Spleen (tissue), 11 donors: Measurements from ENCODE around the gene OR2T35. TPM values are rescaled to one million over a fixed set of nuclear protein-coding genes. Genes with fewer than 3 reads are reported as not detected.

Experiments
- DNase-seq: peaks from one replicate; pipeline ENCODE4 v3.0.0-alpha.2; 2020
- H3K27ac ChIP-seq, 8 donors: fragments of 200-600 bp; sonication (generic) in 7 of 8; 1 replicate in 4 of 8; 2 replicates in 4 of 8; pipeline versions ENCODE4 v1.5.0 to v1.8.0; 2016 to 2021; ENCODE audit warnings: inconsistent platforms in 4 of 8, mild to moderate bottlenecking in 4 of 8, moderate library complexity in 1 of 8
- H3K27me3 ChIP-seq, 7 donors: fragments of 200-600 bp; sonication (generic) in 6 of 7; replicated peaks in 1 of 7; 1 replicate in 4 of 7; 2 replicates in 3 of 7; pipeline versions ENCODE4 v1.5.0 to v1.8.0; 2016 to 2021; ENCODE audit warnings: inconsistent platforms in 3 of 7, mild to moderate bottlenecking in 1 of 7
- H3K36me3 ChIP-seq, 6 donors: fragments of 200-600 bp; sonication (generic) in 5 of 6; 1 replicate in 4 of 6; 2 replicates in 2 of 6; pipeline versions ENCODE4 v1.5.0 to v1.8.0; 2016 to 2021; ENCODE audit warnings: inconsistent platforms in 2 of 6
- H3K4me1 ChIP-seq, 6 donors: fragments of 200-600 bp; sonication (generic) in 5 of 6; 1 replicate in 3 of 6; 2 replicates in 3 of 6; pipeline versions ENCODE4 v1.5.0 to v1.8.0; 2016 to 2021; ENCODE audit warnings: inconsistent platforms in 3 of 6
- H3K4me3 ChIP-seq, 8 donors: fragments of 200-600 bp; sonication (generic) in 7 of 8; 1 replicate in 4 of 8; 2 replicates in 4 of 8; pipeline versions ENCODE4 v1.5.0 to v1.8.0; 2016 to 2021; ENCODE audit warnings: inconsistent platforms in 4 of 8, mild to moderate bottlenecking in 4 of 8, moderate library complexity in 2 of 8
- H3K9me3 ChIP-seq, 8 donors: fragments of 200-600 bp; sonication (generic) in 7 of 8; 1 replicate in 4 of 8; 2 replicates in 4 of 8; pipeline versions ENCODE4 v1.5.0 to v1.8.0; 2016 to 2021; ENCODE audit warnings: inconsistent platforms in 4 of 8
- CTCF ChIP-seq, 11 experiments: fragments of 200-600 bp in 7 of 11; fragments of 450-650 bp in 4 of 11; sonication (generic) in 4 of 11; IDR thresholded peaks in 8 of 11; conservative IDR thresholded peaks in 3 of 11; 1 replicate in 7 of 11; 2 replicates in 4 of 11; pipeline versions ENCODE4 v1.4.0 to v1.8.0; 2016 to 2021; ENCODE audit warnings: antibody characterized with exemption in 11 of 11, inconsistent platforms in 4 of 11, mild to moderate bottlenecking in 1 of 11
- POLR2A ChIP-seq, 3 donors: fragments of 450-650 bp; IDR thresholded peaks; one replicate each; pipeline ENCODE4 v1.5.1; 2017; ENCODE audit warnings: antibody characterized with exemption in 3 of 3, mild to moderate bottlenecking in 1 of 3
- POLR2AphosphoS5 ChIP-seq, 3 donors: sonication (generic); formaldehyde crosslinking; IDR thresholded peaks; one replicate each; pipeline ENCODE4 v1.5.1; 2017; ENCODE audit warnings: antibody characterized with exemption in 3 of 3
- WGBS, 5 donors: extraction: QIAGEN DNeasy Blood & Tissue Kit in 3 of 5; methylation state at CpG; one replicate each; pipeline versions ENCODE4 v1.1.5 to v1.1.7; 2013 to 2018; 5-methylcytosine and 5-hydroxymethylcytosine counted together
- intact Hi-C: fragments of 100-400 bp; cut with DNase I; formaldehyde crosslinking; loops from one replicate; pipeline ENCODE4 v1.15.0; 2023; ENCODE audit warnings: low total_unique reads
- polyA plus RNA-seq, 3 donors: library from polyadenylated mRNA; stranded (reverse); fragments of 200-250 nt; gene quantifications; one replicate each; pipeline ENCODE4 v1.2.1, GENCODE V29; 2013
- total RNA-seq, 7 donors: library from RNA; depleted of rRNA in 3 of 7; stranded (reverse); fragments of >200 nt in 3 of 7; fragmentation: NEBNext Ultra II Directional in 4 of 7; extraction: Animal tissue kit (Norgen Biotek cat#: 25700) in 4 of 7; gene quantifications; one replicate each; pipeline versions ENCODE4 v1.1.0 to v1.2.1, GENCODE V29; 2016 to 2021
- donor health status: healthy with polysubstance abuse.
- donor health status: DM: no; HTN: no; CAD: no; lungs with moderate emphysema.
- donor health status: DM: no; HTN: no; CAD: no.
- donor health status: Bipolar disorder and iron deficiency.
- donor health status: healthy.
- donor health status: DM: no; HTN: no; CAD: no.
- donor health status: DM: yes; HTN: yes; CAD: no.

The OR2T35 gene
- total and polyA plus RNA-seq, 10 donors, result 0.19 to 0.68 (median 0.34) TPM; not detected in 5

GRCh38 chr1:248596615-248597014 lies 48.5 kb downstream of the OR2T35 start:
- no peak for TF ChIP-seq POLR2A (IDR thresholded peaks at IDR 0.05)
- no peak for TF ChIP-seq CTCF (IDR thresholded peaks at IDR 0.05 in 8 of 11, conservative IDR thresholded peaks at IDR 0.05 in 3 of 11)
- no peak for TF ChIP-seq POLR2AphosphoS5 (IDR thresholded peaks at IDR 0.05)
- no peak for DNase-seq
- Histone ChIP-seq H3K9me3 (no peaks in the 10 kb centered on the region), H3K36me3 (no peaks in the 10 kb centered on the region), H3K4me3 (no peak overlapping the region), H3K4me1 (no peaks in the 10 kb centered on the region), H3K27me3 (no peaks in the 10 kb centered on the region), H3K27ac (no peak overlapping the region)
- intact Hi-C loops, result no loop called here
- WGBS, 5 donors, result 69 to 89% (median 79%) methylated on average over 2 of the region's 2 CpGs

GRCh38 chr1:248593226-248593625 lies 51.9 kb downstream of the OR2T35 start:
- Histone ChIP-seq H3K4me1 (no peaks in the 10 kb centered on the region), H3K9me3 (no peaks in the 10 kb centered on the region), H3K27me3 (no peaks in the 10 kb centered on the region), H3K36me3 (no peaks in the 10 kb centered on the region), H3K4me3 (no peak overlapping the region), H3K27ac (no peak overlapping the region)
- intact Hi-C loops, result no loop called here
- 81 to 91% (median 88%) methylated on average over 5 of the region's 5 CpGs for WGBS, 5 donors
- no peak for DNase-seq
- TF ChIP-seq POLR2AphosphoS5 (IDR thresholded peaks at IDR 0.05), result no peak
- TF ChIP-seq POLR2A (IDR thresholded peaks at IDR 0.05), result no peak
- no peak for TF ChIP-seq CTCF (IDR thresholded peaks at IDR 0.05 in 8 of 11, conservative IDR thresholded peaks at IDR 0.05 in 3 of 11)

GRCh38 chr1:248592655-248593054 lies 52.4 kb downstream of the OR2T35 start:
- Histone ChIP-seq H3K27me3 (no peaks in the 10 kb centered on the region), H3K4me1 (no peaks in the 10 kb centered on the region), H3K9me3 (no peaks in the 10 kb centered on the region), H3K27ac (no peak overlapping the region), H3K4me3 (no peak overlapping the region), H3K36me3 (no peaks in the 10 kb centered on the region)
- intact Hi-C loops, result no loop called here
- DNase-seq, result no peak
- WGBS, 5 donors, result 65 to 91% (median 77%) methylated on average over 1 of the region's 1 CpG
- TF ChIP-seq CTCF (IDR thresholded peaks at IDR 0.05 in 8 of 11, conservative IDR thresholded peaks at IDR 0.05 in 3 of 11), result no peak
- no peak for TF ChIP-seq POLR2A (IDR thresholded peaks at IDR 0.05)
- TF ChIP-seq POLR2AphosphoS5 (IDR thresholded peaks at IDR 0.05), result no peak

GRCh38 chr1:248590055-248590454 lies 55.0 kb downstream of the OR2T35 start:
- no peaks in the 10 kb centered on the region for H3K27me3 ChIP-seq
- H3K4me3 ChIP-seq, result no peak overlapping the region
- TF ChIP-seq CTCF (IDR thresholded peaks at IDR 0.05 in 8 of 11, conservative IDR thresholded peaks at IDR 0.05 in 3 of 11), result no peak
- no peak for TF ChIP-seq POLR2AphosphoS5 (IDR thresholded peaks at IDR 0.05)
- TF ChIP-seq POLR2A (IDR thresholded peaks at IDR 0.05), result no peak
- H3K27ac ChIP-seq, result no peak overlapping the region
- no peaks in the 10 kb centered on the region for H3K36me3 ChIP-seq
- H3K4me1 ChIP-seq, result no peaks in the 10 kb centered on the region
- intact Hi-C loops, result no loop called here
- DNase-seq, result no peak
- WGBS, 5 donors, result 90 to 95% (median 91%) methylated on average over 17 of the region's 17 CpGs
- no peaks in the 10 kb centered on the region for H3K9me3 ChIP-seq
